ENCODE measurements around the gene BRCA1. TPM values are rescaled to one million over a fixed set of nuclear protein-coding genes. Genes with fewer than 3 reads are reported as not detected.
"Not testable (repeated sequence)": the region's sequence is repeated elsewhere in the genome, so short reads cannot be mapped to it uniquely, and the experiment has no call there.

Gene BRCA1
- total RNA-seq, 4 donors from 2014 or later, result 4.5 to 7.6 (median 5.8) TPM

- H3K4me3 ChIP-seq (ENCODE audit: low read depth, poor library complexity, severe bottlenecking), result peak overlapping the region; percentile 57
- WGBS, 2 donors, result 1% methylated on average over 27 to 29 of the region's 29 CpGs
- peak; percentile 26 to 86 for DNase-seq (ENCODE audit: low spot score in 2 of 2)
- TF ChIP-seq POLR2A (IDR thresholded peaks at IDR 0.05) (no peak), CTCF (IDR thresholded peaks at IDR 0.05) (no peak)
- intact Hi-C loops (cut with DNase I; ENCODE audit: low total_unique reads), result no loop called here
Measured at GRCh38 chr17:43169561-43170139, 44.5 kb upstream of the BRCA1 start.

GRCh38 chr17:43165971-43166370 is 40.8 kb upstream of the BRCA1 start:
- intact Hi-C loops (cut with DNase I; ENCODE audit: low total_unique reads); DNase-seq (ENCODE audit: low spot score in 2 of 2); H3K4me3 ChIP-seq (ENCODE audit: low read depth, poor library complexity, severe bottlenecking): not testable (repeated sequence)

GRCh38 chr17:43159957-43160356 is 34.8 kb upstream of the BRCA1 start:
- H3K4me3 ChIP-seq (ENCODE audit: low read depth, poor library complexity, severe bottlenecking); DNase-seq (ENCODE audit: low spot score in 2 of 2); intact Hi-C loops (cut with DNase I; ENCODE audit: low total_unique reads): not testable (repeated sequence)
- WGBS, 2 donors, result 91 to 96% methylated on average over 8 of the region's 8 CpGs

- intact Hi-C loops (cut with DNase I; ENCODE audit: low total_unique reads); H3K4me3 ChIP-seq (ENCODE audit: low read depth, poor library complexity, severe bottlenecking); DNase-seq (ENCODE audit: low spot score in 2 of 2): not testable (repeated sequence)
- 89 to 94% methylated on average over 17 to 25 of the region's 25 CpGs for WGBS, 2 donors
Measured at GRCh38 chr17:43159232-43159631, 34.1 kb upstream of the BRCA1 start.

- TF ChIP-seq POLR2A (IDR thresholded peaks at IDR 0.05) (no peak), CTCF (IDR thresholded peaks at IDR 0.05) (no peak)
- H3K4me3 ChIP-seq (ENCODE audit: low read depth, poor library complexity, severe bottlenecking), result no peak overlapping the region
- DNase-seq (ENCODE audit: low spot score in 2 of 2), result no peak
- 96 to 100% methylated on average over 3 of the region's 3 CpGs for WGBS, 2 donors
- intact Hi-C loops (cut with DNase I; ENCODE audit: low total_unique reads), result no loop called here
Measured at GRCh38 chr17:43155666-43156065, 30.5 kb upstream of the BRCA1 start.

GRCh38 chr17:43153197-43153835 is 28.2 kb upstream of the BRCA1 start:
- DNase-seq (ENCODE audit: low spot score in 2 of 2); intact Hi-C loops (cut with DNase I; ENCODE audit: low total_unique reads); H3K4me3 ChIP-seq (ENCODE audit: low read depth, poor library complexity, severe bottlenecking): not testable (repeated sequence)
- 89 to 90% methylated on average over 3 of the region's 3 CpGs for WGBS, 2 donors

GRCh38 chr17:43151880-43152456 is 26.8 kb upstream of the BRCA1 start:
- no peak overlapping the region for H3K4me3 ChIP-seq (ENCODE audit: low read depth, poor library complexity, severe bottlenecking)
- 96 to 99% methylated on average over 3 of the region's 3 CpGs for WGBS, 2 donors
- TF ChIP-seq POLR2A (IDR thresholded peaks at IDR 0.05) (no peak), CTCF (IDR thresholded peaks at IDR 0.05) (no peak)
- DNase-seq (ENCODE audit: low spot score in 2 of 2), result no peak
- intact Hi-C loops (cut with DNase I; ENCODE audit: low total_unique reads), result no loop called here

- intact Hi-C loops (cut with DNase I; ENCODE audit: low total_unique reads), result no loop called here
- WGBS, 2 donors, result 89 to 91% methylated on average over 4 of the region's 4 CpGs
- TF ChIP-seq CTCF (IDR thresholded peaks at IDR 0.05) (no peak), POLR2A (IDR thresholded peaks at IDR 0.05) (no peak)
- H3K4me3 ChIP-seq (ENCODE audit: low read depth, poor library complexity, severe bottlenecking), result no peak overlapping the region
- no peak for DNase-seq (ENCODE audit: low spot score in 2 of 2)
Measured at GRCh38 chr17:43146649-43147048, 21.5 kb upstream of the BRCA1 start.

Data from lower leg skin (tissue), 4 donors.